Stimulated activated CD4-positive, alpha-beta T cell treated with anti-CD3 and anti-CD28 coated beads, Interleukin-4, amount 100 ng/mL, for 4 hours (primary cell): ENCODE measurements around the gene SHROOM2.

Source experiments
- DNase-seq, 2 experiments: peaks; one replicate each; pipeline ENCODE4 v3.0.0-alpha.2; 2020

SHROOM2 gene

DNA sequence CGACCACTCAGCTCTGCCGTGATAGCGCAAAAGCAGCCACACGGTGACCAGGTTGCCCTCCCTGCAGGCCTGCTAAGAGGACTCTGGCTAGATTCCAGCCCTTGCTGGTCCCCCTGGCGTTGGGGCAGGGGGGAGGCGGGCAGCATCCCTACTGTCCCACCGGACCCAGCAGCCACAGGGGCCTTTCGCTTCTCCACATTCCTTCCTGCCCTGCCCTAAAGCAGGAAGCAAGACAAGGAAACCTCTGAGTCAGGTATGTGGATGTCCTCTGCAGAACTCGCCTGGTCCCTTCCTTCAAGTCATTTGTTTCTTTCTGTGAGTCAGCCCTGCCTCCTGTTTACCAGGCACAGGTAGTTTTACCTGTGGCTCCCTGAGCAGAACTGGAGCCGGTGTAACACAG lies 120.7 kb downstream of the SHROOM2 start:
- DNase-seq: no peak

- DNase-seq: no peak
Observed at GRCh38 chrX:9907645-9908387, 121.6 kb downstream of the SHROOM2 start.

DNA sequence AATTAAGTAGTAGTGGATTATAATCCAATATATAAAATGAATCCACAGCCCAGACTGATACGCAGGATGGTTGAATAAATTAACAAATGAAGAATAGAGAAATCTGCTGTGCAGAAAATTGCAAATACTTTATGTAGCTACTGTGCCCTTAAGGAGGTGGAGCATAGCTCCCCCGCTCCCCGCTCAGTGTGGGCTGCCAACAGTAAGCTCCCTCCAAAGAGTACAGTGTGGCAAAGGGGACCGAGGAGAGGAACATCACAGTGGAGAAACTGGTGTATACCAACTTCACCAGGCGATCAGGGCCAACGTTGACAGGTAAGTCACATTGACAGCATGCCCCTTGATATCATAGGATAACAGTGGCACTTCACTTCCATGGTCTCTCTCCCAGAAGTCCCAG lies 123.0 kb downstream of the SHROOM2 start:
- DNase-seq: no peak

GRCh38 chrX:9911487-9911886 lies 125.3 kb downstream of the SHROOM2 start:
- no peak for DNase-seq

DNA sequence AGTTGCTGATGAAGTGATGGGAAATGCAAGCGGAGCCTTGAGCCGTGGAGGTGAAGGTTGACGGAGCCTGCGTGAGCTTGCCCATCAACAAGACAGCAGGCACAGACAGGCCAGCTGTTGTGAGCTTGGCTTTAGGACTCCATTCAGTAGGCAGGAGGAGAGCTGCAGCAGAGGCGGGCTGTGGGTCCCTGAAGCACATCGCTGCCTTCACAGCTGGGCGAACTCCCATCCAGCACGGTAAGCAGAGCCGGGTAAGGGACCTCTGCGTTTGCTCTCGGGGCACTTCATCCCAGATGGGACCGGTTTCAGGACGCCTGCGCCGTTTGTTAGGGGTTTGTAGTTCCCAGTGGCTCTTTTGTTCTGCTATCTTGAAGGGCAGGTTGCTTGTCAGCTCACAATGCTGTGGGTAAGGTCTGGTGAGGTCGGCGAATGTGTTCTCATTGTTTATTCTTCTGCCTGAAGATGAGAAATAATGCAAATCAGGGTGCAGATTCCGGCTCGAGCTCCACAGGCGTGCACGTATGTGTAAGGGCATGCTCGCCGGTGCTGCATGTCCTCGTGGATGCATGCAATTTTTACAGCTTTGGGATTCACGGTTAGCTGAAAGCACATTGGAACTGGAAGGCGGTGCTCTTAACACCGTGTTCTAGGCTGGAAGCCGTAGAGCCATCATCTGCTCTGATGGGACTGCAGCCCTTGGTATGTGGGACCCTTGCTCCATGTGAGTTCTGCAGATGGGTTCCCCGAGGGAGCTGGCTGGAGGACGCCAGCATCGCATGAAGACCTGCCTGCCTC lies 126.3 kb downstream of the SHROOM2 start:
- DNase-seq: no peak

DNA sequence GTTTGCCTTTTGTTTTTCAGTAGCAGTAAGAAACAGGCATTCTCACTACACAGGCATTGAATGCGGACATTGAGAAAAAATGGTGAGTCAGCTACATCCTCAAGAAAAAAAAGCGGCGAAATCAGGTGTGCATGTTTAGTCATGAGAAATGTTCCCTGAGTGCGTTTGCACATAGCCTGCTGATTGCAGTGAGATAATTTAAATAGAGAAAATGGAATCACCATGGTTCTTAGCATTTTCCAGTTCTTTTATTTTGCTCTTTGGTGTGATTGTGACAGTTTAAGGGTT lies 126.9 kb downstream of the SHROOM2 start:
- no peak for DNase-seq

DNA sequence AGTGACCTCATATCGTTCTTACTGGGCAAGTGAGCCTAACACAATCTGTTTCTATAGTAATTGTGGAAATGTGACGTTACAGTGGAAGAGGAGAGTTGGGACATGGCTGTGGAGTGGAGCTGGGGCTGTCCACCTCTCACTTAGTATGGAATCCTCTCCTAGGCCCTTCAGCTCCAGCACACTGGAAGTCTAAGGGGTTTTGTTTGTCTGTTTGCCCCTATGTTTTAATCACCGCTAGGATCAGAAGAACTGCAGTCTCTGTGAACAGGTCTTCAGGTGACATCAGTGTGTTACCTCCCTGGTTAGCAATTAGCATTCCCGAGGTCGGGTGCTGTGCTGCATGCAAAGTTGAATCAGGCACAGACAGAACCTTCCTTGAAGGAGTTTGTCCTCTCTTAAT lies 131.6 kb downstream of the SHROOM2 start:
- DNase-seq: no peak

- no peak for DNase-seq
Observed at GRCh38 chrX:9919632-9920172, 133.5 kb downstream of the SHROOM2 start.

DNA sequence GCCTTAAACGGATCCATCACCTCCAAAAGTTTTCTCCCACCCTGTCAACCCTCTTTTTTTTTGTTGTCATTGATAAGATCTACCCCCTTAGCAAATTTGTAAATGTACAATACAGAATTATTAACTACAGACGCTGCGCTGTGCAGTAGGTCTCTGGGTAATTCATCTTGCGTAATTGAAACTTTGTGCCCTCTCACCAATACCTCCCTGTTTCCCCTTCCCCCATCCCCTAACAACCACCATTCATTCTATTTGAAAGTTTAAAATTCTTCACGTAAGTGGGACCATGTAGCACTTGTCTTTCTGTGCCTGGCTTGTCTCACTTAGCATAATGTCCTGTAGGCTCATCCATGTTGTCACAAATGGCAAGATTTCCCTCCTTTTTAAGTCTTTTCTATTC lies 135.2 kb downstream of the SHROOM2 start:
- DNase-seq: no peak

- no peak for DNase-seq
Observed at GRCh38 chrX:9923357-9923756, 137.1 kb downstream of the SHROOM2 start.

DNA sequence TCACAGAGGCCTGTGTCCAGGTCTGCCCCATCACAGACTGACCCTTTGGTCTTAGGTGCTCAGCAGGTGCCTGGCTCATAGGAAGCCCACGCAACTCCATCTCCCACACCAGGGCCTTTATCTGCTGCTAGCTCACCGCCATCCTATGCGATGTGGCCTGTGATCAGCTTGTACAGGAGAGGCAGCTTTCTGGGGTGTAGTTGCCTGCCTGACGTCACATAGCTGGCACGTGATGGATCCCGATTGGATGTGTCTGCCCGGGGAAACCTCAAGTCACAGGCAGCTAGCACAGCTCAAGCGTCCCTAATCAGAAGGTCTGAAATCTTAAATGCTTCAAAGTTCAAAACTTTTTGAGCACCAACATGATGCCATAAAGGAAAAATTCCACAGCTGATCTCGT lies 139.8 kb downstream of the SHROOM2 start:
- DNase-seq: no peak

- no peak for DNase-seq
Observed at GRCh38 chrX:9927698-9928482, 141.7 kb downstream of the SHROOM2 start.

GRCh38 chrX:9935436-9935835 lies 149.2 kb downstream of the SHROOM2 start:
- DNase-seq: no peak

DNA sequence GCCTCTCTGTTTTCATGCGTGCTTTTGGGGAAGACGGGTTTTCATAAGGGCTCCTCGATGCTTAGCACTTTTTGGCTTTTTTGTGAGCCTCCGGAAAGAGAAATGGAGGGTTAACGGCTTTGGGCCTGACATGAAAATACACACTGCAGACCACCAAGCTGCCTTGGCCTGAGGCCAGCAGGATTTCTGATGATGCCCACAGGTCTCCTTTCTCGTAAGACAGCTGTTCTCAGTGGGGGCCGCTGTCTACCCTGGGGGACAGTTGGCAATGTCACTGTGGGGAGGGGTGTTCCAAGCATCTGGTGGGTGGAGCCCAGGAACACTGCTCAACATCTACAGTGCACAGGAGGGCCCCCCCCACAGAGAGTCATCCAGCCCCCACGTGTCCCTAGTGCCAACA lies 151.5 kb downstream of the SHROOM2 start:
- DNase-seq: no peak

GRCh38 chrX:9938516-9938915 lies 152.3 kb downstream of the SHROOM2 start:
- DNase-seq: no peak

- no peak for DNase-seq
Observed at GRCh38 chrX:9940421-9940820, 154.2 kb downstream of the SHROOM2 start.

GRCh38 chrX:9942086-9942485 lies 155.9 kb downstream of the SHROOM2 start:
- peak; percentile 31 to 53 for DNase-seq

- no peak for DNase-seq
Observed at GRCh38 chrX:9943420-9943819, 157.2 kb downstream of the SHROOM2 start.

GRCh38 chrX:9947131-9947794 lies 161.0 kb downstream of the SHROOM2 start:
- DNase-seq: no peak

DNA sequence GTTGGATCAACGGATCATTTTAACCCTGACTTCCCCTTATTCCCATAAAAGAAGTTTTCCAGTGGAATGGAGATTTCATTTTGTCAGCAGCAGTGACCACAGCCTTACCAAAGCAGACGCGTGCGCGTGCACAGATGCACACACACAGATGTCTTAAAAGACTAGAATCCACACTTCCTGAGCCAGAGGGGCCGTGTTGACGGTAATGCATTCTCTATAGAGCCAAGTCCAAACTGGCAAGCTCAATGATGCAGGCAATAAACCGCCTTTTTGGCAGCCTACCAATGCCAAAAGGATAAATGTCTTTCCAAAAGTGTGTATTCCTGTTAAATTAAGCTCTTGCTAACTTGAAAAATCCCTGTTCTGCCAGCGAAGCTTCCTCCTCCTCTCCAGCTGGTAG lies 162.2 kb downstream of the SHROOM2 start:
- DNase-seq: no peak

GRCh38 chrX:9952300-9952699 lies 166.1 kb downstream of the SHROOM2 start:
- no peak for DNase-seq

GRCh38 chrX:9953396-9953795 lies 167.2 kb downstream of the SHROOM2 start:
- no peak for DNase-seq

- DNase-seq: no peak
Observed at GRCh38 chrX:9955506-9955905, 169.3 kb downstream of the SHROOM2 start.
